Heart right ventricle (tissue), 16 donors: Measurements from ENCODE around the gene HYI. TPM values are rescaled to one million over a fixed set of nuclear protein-coding genes. Genes with fewer than 3 reads are reported as not detected.

Source experiments
- ATAC-seq, 8 donors: fragments of 200-7000 bp; cut with Tn5 transposase; one replicate each; pipeline ENCODE4 v1.9.1; 2020; ENCODE audit warnings: mild to moderate bottlenecking in 8 of 8, moderate library complexity in 8 of 8, moderate number of reproducible peaks in 1 of 8
- DNase-seq, 2 donors: peaks; one replicate each; pipeline ENCODE4 v3.0.0-alpha.2; 2020
- H3K27ac ChIP-seq, 10 donors: fragments of 200-600 bp; sonication (generic) in 2 of 10; one replicate each; pipeline versions ENCODE4 v1.5.0 to v1.8.0; 2020 to 2022; ENCODE audit warnings: mild to moderate bottlenecking in 3 of 10
- H3K27me3 ChIP-seq, 7 donors: fragments of 200-600 bp; one replicate each; pipeline ENCODE4 v1.8.0; 2021 to 2022; ENCODE audit warnings: mild to moderate bottlenecking in 2 of 7
- H3K36me3 ChIP-seq, 9 donors: fragments of 200-600 bp; sonication (generic) in 1 of 9; one replicate each; pipeline versions ENCODE4 v1.5.0 to v1.8.0; 2020 to 2022; ENCODE audit warnings: mild to moderate bottlenecking in 2 of 9
- H3K4me1 ChIP-seq, 9 donors: fragments of 200-600 bp; sonication (generic) in 1 of 9; one replicate each; pipeline versions ENCODE4 v1.5.0 to v1.8.0; 2020 to 2022; ENCODE audit warnings: mild to moderate bottlenecking in 4 of 9
- H3K4me3 ChIP-seq, 10 donors: fragments of 200-600 bp; sonication (generic) in 2 of 10; one replicate each; pipeline versions ENCODE4 v1.5.0 to v1.8.0; 2020 to 2022; ENCODE audit warnings: mild to moderate bottlenecking in 7 of 10, moderate library complexity in 2 of 10
- H3K9me3 ChIP-seq, 11 donors: fragments of 200-600 bp in 10 of 11; sonication (generic) in 2 of 11; one replicate each; pipeline versions ENCODE4 v1.5.0 to v1.8.0; 2013 to 2022; ENCODE audit warnings: mild to moderate bottlenecking in 2 of 11, control low read depth in 1 of 11, moderate library complexity in 1 of 11
- WGBS, 2 donors: extraction: QIAGEN DNeasy Blood & Tissue Kit; methylation state at CpG; one replicate each; pipeline ENCODE4 v1.1.7; 2013; ENCODE audit warnings: inconsistent platforms in 1 of 2; 5-methylcytosine and 5-hydroxymethylcytosine counted together
- intact Hi-C, 10 donors: fragments of 100-400 bp; cut with DNase I; formaldehyde crosslinking; loops; one replicate each; pipeline versions ENCODE4 v1.11.1 to v1.14.2; 2022
- polyA plus RNA-seq, 2 donors: library from polyadenylated mRNA; stranded (reverse); fragments of 200-250 nt; gene quantifications; one replicate each; pipeline ENCODE4 v1.2.3, GENCODE V29; 2013
- total RNA-seq, 10 donors: library from RNA; stranded (reverse); fragmentation: NEBNext Ultra II Directional in 3 of 10; extraction: Animal tissue kit (Norgen Biotek cat#: 25700) in 3 of 10; gene quantifications; one replicate each; pipeline versions ENCODE4 v1.2.1 to v1.2.4, GENCODE V29; 2021 to 2023
- TF ChIP-seq, protein P1 (sequence below), 9 donors: fragments of 200-600 bp; sonication (generic) in 2 of 9; IDR thresholded peaks; one replicate each; pipeline versions ENCODE4 v1.5.0 to v1.8.0; 2021 to 2022; ENCODE audit warnings: antibody characterized with exemption in 9 of 9, mild to moderate bottlenecking in 5 of 9, moderate library complexity in 1 of 9
- donor health status: Arrhythmogenic right ventricular cardiomyopathy.
- donor health status: ischemic (EF 13 %, LVEDD 7.1; RV severe dilation, severe dysfunction).
- donor health status: healthy with polysubstance abuse.
- donor health status: DM: no; HTN: yes; CAD: no.
- donor health status: DM: no; HTN: no; CAD: no.
- donor health status: ischemic (EF 25% LVEDD 6.9; RV normal size, moderate dysfunction).
- donor health status: ischemic (EF 25% LVEDD 5.7; RV mildly dilated, moderate dysfunction).
- donor health status: healthy.
- donor health status: DM: yes; HTN: yes; CAD: no.
- donor health status: Ischemic cardiomyopathy.
- donor health status: ischemic (EF 35%, LVEDD 5.7; RV mildly dilated, moderate dysfunction).
- donor health status: nonischemic (EF 11% LVEDD 7.7; RV severe dilation, severe dysfunction).
- donor health status: DM: yes; HTN: yes; CAD: no.
- donor health status: PGD.
- donor health status: ischemic (EF 29% LVEDD 5.4; RV normal size, mild dysfunction).
- donor health status: nonischemic (EF 23%, LVEDD 6.1; RV moderate dilation, normal function).

Gene HYI
- total and polyA plus RNA-seq, 12 donors, result 13.1 to 67.4 (median 19.9) TPM

DNA sequence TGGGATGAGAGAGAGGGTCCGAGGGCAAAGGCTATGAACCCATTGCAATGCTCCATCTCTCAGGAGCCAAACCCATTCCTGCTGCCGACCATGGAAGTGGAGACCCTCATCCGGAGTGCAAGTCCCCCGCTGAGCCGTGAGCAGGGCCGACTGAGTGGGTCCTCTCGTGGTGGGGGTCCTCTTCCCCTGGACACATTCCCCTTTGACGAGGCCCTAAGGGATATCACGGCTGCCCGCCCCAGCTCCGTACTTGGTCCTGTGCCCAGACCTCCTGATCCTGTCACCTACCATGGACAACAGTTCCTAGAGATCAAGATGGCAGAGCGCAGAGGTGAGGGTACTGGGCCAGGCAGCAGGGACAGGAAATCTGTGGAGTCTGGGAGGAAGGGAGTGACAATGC is 11.0 kb downstream of the HYI start:
- ATAC-seq (no peak), DNase-seq (no peak)
- Histone ChIP-seq H3K4me3 (no peak overlapping the region), H3K4me1 (peaks cover 0 to 8% (median 0%) of the 10 kb centered on the region in 9 donors), H3K36me3 (peaks cover 0 to 100% (median 73%) of the 10 kb centered on the region in 9 donors), H3K27me3 (no peaks in the 10 kb centered on the region), H3K27ac (no peak overlapping the region), H3K9me3 (no peaks in the 10 kb centered on the region)
- TF ChIP-seq, protein P1, sequence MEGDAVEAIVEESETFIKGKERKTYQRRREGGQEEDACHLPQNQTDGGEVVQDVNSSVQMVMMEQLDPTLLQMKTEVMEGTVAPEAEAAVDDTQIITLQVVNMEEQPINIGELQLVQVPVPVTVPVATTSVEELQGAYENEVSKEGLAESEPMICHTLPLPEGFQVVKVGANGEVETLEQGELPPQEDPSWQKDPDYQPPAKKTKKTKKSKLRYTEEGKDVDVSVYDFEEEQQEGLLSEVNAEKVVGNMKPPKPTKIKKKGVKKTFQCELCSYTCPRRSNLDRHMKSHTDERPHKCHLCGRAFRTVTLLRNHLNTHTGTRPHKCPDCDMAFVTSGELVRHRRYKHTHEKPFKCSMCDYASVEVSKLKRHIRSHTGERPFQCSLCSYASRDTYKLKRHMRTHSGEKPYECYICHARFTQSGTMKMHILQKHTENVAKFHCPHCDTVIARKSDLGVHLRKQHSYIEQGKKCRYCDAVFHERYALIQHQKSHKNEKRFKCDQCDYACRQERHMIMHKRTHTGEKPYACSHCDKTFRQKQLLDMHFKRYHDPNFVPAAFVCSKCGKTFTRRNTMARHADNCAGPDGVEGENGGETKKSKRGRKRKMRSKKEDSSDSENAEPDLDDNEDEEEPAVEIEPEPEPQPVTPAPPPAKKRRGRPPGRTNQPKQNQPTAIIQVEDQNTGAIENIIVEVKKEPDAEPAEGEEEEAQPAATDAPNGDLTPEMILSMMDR (IDR thresholded peaks at IDR 0.05), result no peak
- 82 to 86% methylated on average over 12 of the region's 12 CpGs for WGBS, 2 donors
- intact Hi-C loops, result no loop called here

- Histone ChIP-seq H3K9me3 (no peaks in the 10 kb centered on the region), H3K4me3 (no peak overlapping the region), H3K4me1 (peaks cover 0 to 8% (median 0%) of the 10 kb centered on the region in 9 donors), H3K27ac (no peak overlapping the region), H3K36me3 (peaks cover 0 to 100% (median 66%) of the 10 kb centered on the region in 9 donors), H3K27me3 (no peaks in the 10 kb centered on the region)
- TF ChIP-seq, protein P1 (IDR thresholded peaks at IDR 0.05), result no peak
- intact Hi-C loops, result no loop called here
- DNase-seq (no peak), ATAC-seq (no peak)
- WGBS, 2 donors, result 95% methylated on average over 18 of the region's 18 CpGs
Observed at GRCh38 chr1:43441894-43442637, 11.7 kb downstream of the HYI start.

- Histone ChIP-seq H3K4me3 (no peak overlapping the region), H3K27ac (no peak overlapping the region), H3K36me3 (peaks cover 0 to 100% (median 60%) of the 10 kb centered on the region in 9 donors), H3K27me3 (no peaks in the 10 kb centered on the region), H3K9me3 (no peaks in the 10 kb centered on the region), H3K4me1 (peaks cover 0 to 11% (median 0%) of the 10 kb centered on the region in 9 donors)
- ATAC-seq, result no peak
- WGBS, 2 donors, result 94 to 96% methylated on average over 15 of the region's 15 CpGs
- TF ChIP-seq, protein P1 (IDR thresholded peaks at IDR 0.05), result no peak
- no peak for DNase-seq
- intact Hi-C loops, result no loop called here
Observed at GRCh38 chr1:43441166-43441893, 12.4 kb downstream of the HYI start.

DNA sequence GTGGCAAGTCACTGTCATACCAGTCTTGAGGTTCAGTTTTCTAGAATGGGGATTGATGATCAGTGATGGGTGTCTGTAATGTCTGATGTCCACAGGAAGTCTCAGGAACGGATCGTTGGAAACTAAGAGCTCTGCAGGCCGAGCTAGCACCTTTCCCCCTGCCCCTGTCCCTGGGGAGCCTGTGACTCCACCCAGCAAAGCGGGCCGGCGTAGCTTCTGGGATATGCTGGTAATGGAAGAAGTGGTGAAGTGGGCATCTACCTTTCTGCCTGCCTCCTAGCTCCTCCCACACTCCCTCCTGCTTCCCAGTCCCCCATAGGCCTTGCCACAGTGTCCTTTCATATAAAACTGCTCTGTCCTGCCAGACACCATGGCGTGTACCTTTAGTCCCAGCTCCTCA is 13.4 kb downstream of the HYI start:
- no peaks in the 10 kb centered on the region for H3K9me3 ChIP-seq
- WGBS, 2 donors, result 87 to 88% methylated on average over 7 of the region's 7 CpGs
- H3K4me3 ChIP-seq, result no peak overlapping the region
- H3K36me3 ChIP-seq, result peaks cover 0 to 100% (median 52%) of the 10 kb centered on the region in 9 donors
- TF ChIP-seq, protein P1 (IDR thresholded peaks at IDR 0.05), result no peak
- DNase-seq (no peak), ATAC-seq (no peak)
- H3K4me1 ChIP-seq, result peaks cover 0 to 20% (median 4%) of the 10 kb centered on the region in 9 donors
- intact Hi-C loops, result no loop called here
- H3K27me3 ChIP-seq, result no peaks in the 10 kb centered on the region
- H3K27ac ChIP-seq, result no peak overlapping the region
